ENCODE data around the gene NTRK3.

DNA sequence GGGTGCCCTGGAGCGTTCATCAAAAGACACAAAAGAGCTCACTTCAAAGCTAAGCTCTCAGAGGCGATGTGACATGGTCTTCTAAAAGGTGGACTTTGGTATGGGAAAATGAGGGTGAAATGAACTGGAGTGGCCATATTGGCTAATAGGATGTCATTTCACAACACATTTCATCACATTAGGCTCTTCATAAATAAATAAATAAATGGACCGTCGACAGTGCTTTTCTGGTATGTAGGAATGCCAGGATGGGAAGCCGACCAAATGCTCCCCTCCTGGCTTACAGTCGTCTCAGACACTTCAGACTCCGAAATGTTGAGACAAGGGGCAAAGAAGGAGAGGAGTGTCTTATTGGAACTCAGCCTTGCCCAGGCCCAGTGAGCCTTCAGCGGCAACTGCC, 383.0 kb downstream of the NTRK3 start:
- TF ChIP-seq FOXA1 (IDR thresholded peaks at IDR 0.05) (no peak), FOXM1 (IDR thresholded peaks at IDR 0.05; ENCODE audit: borderline replicate concordance) (no peak), L3MBTL2 (conservative IDR thresholded peaks at IDR 0.05) (no peak), TARDBP (IDR thresholded peaks at IDR 0.05) (no peak), NFRKB (IDR thresholded peaks at IDR 0.05) (no peak), HDGF (IDR thresholded peaks at IDR 0.05; ENCODE audit: borderline replicate concordance) (no peak), BHLHE40 (IDR thresholded peaks at IDR 0.05; ENCODE audit: borderline replicate concordance) (no peak), ZNF384 (IDR thresholded peaks at IDR 0.05) (no peak), ELF4 (IDR thresholded peaks at IDR 0.05) (no peak), LEF1 (IDR thresholded peaks at IDR 0.05; ENCODE audit: borderline replicate concordance) (no peak), ARNT (IDR thresholded peaks at IDR 0.05) (no peak)
- TF ChIP-seq, protein P1, sequence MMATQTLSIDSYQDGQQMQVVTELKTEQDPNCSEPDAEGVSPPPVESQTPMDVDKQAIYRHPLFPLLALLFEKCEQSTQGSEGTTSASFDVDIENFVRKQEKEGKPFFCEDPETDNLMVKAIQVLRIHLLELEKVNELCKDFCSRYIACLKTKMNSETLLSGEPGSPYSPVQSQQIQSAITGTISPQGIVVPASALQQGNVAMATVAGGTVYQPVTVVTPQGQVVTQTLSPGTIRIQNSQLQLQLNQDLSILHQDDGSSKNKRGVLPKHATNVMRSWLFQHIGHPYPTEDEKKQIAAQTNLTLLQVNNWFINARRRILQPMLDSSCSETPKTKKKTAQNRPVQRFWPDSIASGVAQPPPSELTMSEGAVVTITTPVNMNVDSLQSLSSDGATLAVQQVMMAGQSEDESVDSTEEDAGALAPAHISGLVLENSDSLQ (IDR thresholded peaks at IDR 0.05) = no peak

Data from HEK293T (cell line).